Kidney epithelial cell (primary cell): Measurements from ENCODE around the gene ARHGAP28. TPM values are rescaled to one million over a fixed set of nuclear protein-coding genes. Genes with fewer than 3 reads are reported as not detected.

Source experiments
- DNase-seq: peaks from one replicate; pipeline ENCODE4 v3.0.0-alpha.2; 2010; ENCODE audit warnings: low read depth
- H3K27me3 ChIP-seq: 2 replicates; pipeline ENCODE4 v1.6.0; 2011; ENCODE audit warnings: low read length; ENCODE audit not compliant: control insufficient read depth, insufficient read depth
- H3K36me3 ChIP-seq: 2 replicates; pipeline ENCODE4 v1.5.1; 2011; ENCODE audit warnings: low read length; ENCODE audit not compliant: control insufficient read depth, insufficient read depth
- H3K4me3 ChIP-seq: 2 replicates; pipeline ENCODE4 v1.5.1; 2011; ENCODE audit warnings: low read depth, mild to moderate bottlenecking, control low read depth, low read length
- CTCF ChIP-seq: IDR thresholded peaks from 2 replicates; pipeline ENCODE4 v1.5.1; 2011; ENCODE audit warnings: mild to moderate bottlenecking, moderate library complexity, low read length, control low read depth, inconsistent platforms; ENCODE audit not compliant: insufficient read depth, poor library complexity, severe bottlenecking
- total RNA-seq: library from RNA; depleted of rRNA; stranded (reverse); fragments of >200 nt; gene quantifications from 2 replicates; pipeline ENCODE4 v1.2.3, GENCODE V29; 2015

Gene ARHGAP28
- total RNA-seq = 4.6 and 6.0 TPM in 2 replicates

GRCh38 chr18:6729247-6730091, at the start of gene ARHGAP28:
Gene ARHGAP28, plus strand, starts transcription at chr18:6729716. Its CDS starts 106 bp downstream, at chr18:6729822.
- DNase-seq = no peak
- Histone ChIP-seq H3K36me3 (no peaks in the 10 kb centered on the region), H3K4me3 (peak within 1 kb of the TSS; percentile 60), H3K27me3 (no peaks in the 10 kb centered on the region)
- peak; percentile 28 for TF ChIP-seq CTCF

GRCh38 chr18:6681331-6681875, 48.1 kb upstream of the ARHGAP28 start:
- TF ChIP-seq CTCF = no peak
- H3K36me3 ChIP-seq = no peaks in the 10 kb centered on the region

GRCh38 chr18:6682437-6683111, 46.9 kb upstream of the ARHGAP28 start:
- Histone ChIP-seq H3K27me3 (no peaks in the 10 kb centered on the region), H3K4me3 (no peak overlapping the region), H3K36me3 (no peaks in the 10 kb centered on the region)
- TF ChIP-seq CTCF = no peak
- no peak for DNase-seq

More at GRCh38 chr18:6681331-6681875, 48.1 kb upstream of the ARHGAP28 start:
- DNase-seq = no peak
- Histone ChIP-seq H3K27me3 (no peaks in the 10 kb centered on the region), H3K4me3 (no peak overlapping the region)

- Histone ChIP-seq H3K36me3 (no peaks in the 10 kb centered on the region), H3K4me3 (no peak overlapping the region), H3K27me3 (no peaks in the 10 kb centered on the region)
- DNase-seq = no peak
- no peak for TF ChIP-seq CTCF
Measured at GRCh38 chr18:6683112-6683876, 46.2 kb upstream of the ARHGAP28 start.

- no peak for DNase-seq
- Histone ChIP-seq H3K4me3 (no peak overlapping the region), H3K27me3 (no peaks in the 10 kb centered on the region), H3K36me3 (no peaks in the 10 kb centered on the region)
- no peak for TF ChIP-seq CTCF
Measured at GRCh38 chr18:6687676-6688075, 41.8 kb upstream of the ARHGAP28 start.
